Measurements from ENCODE around the gene GTF3C1.

DNA sequence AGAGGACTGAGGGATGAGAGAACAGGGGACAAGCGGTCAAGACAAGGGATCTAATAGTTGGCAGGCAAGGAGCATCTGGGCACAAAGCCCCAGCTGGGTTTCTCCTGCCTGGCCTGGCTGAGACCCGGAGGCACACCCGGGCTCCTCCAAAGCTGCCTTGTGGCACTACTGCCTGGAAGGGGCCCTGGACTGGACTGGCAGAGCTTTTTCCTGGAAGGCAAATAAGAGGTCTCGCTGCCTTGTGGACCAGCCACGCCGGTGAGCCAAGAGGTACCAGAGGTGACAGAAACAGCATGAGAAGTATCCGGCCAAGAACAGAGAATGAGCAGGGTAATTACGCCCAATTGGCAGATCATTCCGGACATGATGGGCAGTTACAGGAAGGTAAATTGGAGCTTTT, 64.6 kb downstream of the GTF3C1 start:
- TF ChIP-seq POLR2A (IDR thresholded peaks at IDR 0.05) (no peak), CTCF (IDR thresholded peaks at IDR 0.05) (no peak), POLR2AphosphoS5 (IDR thresholded peaks at IDR 0.05) (no peak)
